ENCODE data around the gene SEC22C. TPM values are rescaled to one million over a fixed set of nuclear protein-coding genes. Genes with fewer than 3 reads are reported as not detected.

The SEC22C gene
- polyA plus RNA-seq, 3 donors: 15.3 to 28.4 (median 27.4) TPM

DNA sequence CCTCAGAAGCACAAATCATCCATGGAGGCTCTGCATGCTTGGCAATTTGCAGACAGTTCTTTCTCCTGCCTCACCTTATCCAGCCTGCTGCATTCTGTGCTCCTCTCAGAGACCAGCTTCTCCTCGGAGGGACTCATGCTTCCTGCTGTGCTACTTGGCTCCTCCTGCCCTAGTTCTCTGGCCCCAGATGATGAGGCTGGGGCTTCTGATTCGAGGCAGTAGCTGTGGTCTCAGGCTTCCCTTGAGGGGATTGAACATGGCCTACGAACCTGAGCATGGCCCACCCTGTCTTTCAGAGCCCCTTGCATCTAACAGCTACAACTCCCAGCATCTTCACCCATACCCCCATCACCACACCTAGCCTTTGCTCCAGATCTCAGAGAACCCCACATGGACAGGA lies 72.7 kb downstream of the SEC22C start:
- H3K4me2 ChIP-seq (replicated peaks; ENCODE audit: extremely low read depth, low read length, poor library complexity, severe bottlenecking): no peak overlapping the region
- Mint-ChIP-seq H3K27me3 (ENCODE audit: low read depth in 3 of 3) (peaks cover 0 to 6% (median 2%) of the 10 kb centered on the region in 3 donors), H3K9me3 (no peaks in the 10 kb centered on the region), H3K36me3 (peaks cover 43 to 62% of the 10 kb centered on the region in 2 donors), H3K27ac (no peak overlapping the region), H3K4me3 (no peak overlapping the region), H3K4me1 (peaks cover 65% of the 10 kb centered on the region)
- H3K36me3 ChIP-seq (replicated peaks in 1 of 2; ENCODE audit: control insufficient read depth in 1 of 2, insufficient read depth in 2 of 2, low read length in 2 of 2): peaks cover 9 to 26% of the 10 kb centered on the region in 2 donors
- no peak overlapping the region for H3K27ac ChIP-seq (ENCODE audit: low read depth in 1 of 2, low read length in 2 of 2)
- no peaks in the 10 kb centered on the region for H3K27me3 ChIP-seq (ENCODE audit: control insufficient read depth in 2 of 2, insufficient read depth in 2 of 2, low read length in 2 of 2)
- no peak overlapping the region for H2AFZ ChIP-seq (ENCODE audit: insufficient read depth, low read depth, low read length, poor library complexity, severe bottlenecking)
- no peak for DNase-seq
- peaks cover 11% of the 10 kb centered on the region for H3K79me2 ChIP-seq (ENCODE audit: insufficient read depth, low read length)
- H3K9ac ChIP-seq (ENCODE audit: insufficient read depth, low read length, poor library complexity, severe bottlenecking): no peak overlapping the region
- peaks cover 73% of the 10 kb centered on the region for H4K20me1 ChIP-seq (ENCODE audit: insufficient read depth, low read length)
- 88% methylated on average over 3 of the region's 3 CpGs for WGBS (ENCODE audit: insufficient coverage)
- intact Hi-C loops (cut with micrococcal nuclease): no loop called here
- peaks cover 60 to 71% of the 10 kb centered on the region in 2 donors for H3K4me1 ChIP-seq (ENCODE audit: control insufficient read depth in 1 of 2, insufficient read depth in 2 of 2, low read length in 2 of 2)
- H3K4me3 ChIP-seq (replicated peaks in 1 of 3; ENCODE audit: low read depth in 2 of 3, low read length in 3 of 3): no peak overlapping the region
- TF ChIP-seq, protein P1, sequence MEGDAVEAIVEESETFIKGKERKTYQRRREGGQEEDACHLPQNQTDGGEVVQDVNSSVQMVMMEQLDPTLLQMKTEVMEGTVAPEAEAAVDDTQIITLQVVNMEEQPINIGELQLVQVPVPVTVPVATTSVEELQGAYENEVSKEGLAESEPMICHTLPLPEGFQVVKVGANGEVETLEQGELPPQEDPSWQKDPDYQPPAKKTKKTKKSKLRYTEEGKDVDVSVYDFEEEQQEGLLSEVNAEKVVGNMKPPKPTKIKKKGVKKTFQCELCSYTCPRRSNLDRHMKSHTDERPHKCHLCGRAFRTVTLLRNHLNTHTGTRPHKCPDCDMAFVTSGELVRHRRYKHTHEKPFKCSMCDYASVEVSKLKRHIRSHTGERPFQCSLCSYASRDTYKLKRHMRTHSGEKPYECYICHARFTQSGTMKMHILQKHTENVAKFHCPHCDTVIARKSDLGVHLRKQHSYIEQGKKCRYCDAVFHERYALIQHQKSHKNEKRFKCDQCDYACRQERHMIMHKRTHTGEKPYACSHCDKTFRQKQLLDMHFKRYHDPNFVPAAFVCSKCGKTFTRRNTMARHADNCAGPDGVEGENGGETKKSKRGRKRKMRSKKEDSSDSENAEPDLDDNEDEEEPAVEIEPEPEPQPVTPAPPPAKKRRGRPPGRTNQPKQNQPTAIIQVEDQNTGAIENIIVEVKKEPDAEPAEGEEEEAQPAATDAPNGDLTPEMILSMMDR (IDR thresholded peaks at IDR 0.05): no peak
- H3K9me3 ChIP-seq (replicated peaks in 1 of 2; ENCODE audit: control insufficient read depth in 1 of 2, insufficient read depth in 1 of 2, low read length in 2 of 2): no peaks in the 10 kb centered on the region

- no peak overlapping the region for H3K4me3 ChIP-seq (replicated peaks in 1 of 3; ENCODE audit: low read depth in 2 of 3, low read length in 3 of 3)
- TF ChIP-seq, protein P1 (IDR thresholded peaks at IDR 0.05): no peak
- H4K20me1 ChIP-seq (ENCODE audit: insufficient read depth, low read length): peaks cover 78% of the 10 kb centered on the region
- H3K36me3 ChIP-seq (replicated peaks in 1 of 2; ENCODE audit: control insufficient read depth in 1 of 2, insufficient read depth in 2 of 2, low read length in 2 of 2): peaks cover 3 to 20% of the 10 kb centered on the region in 2 donors
- H3K27ac Mint-ChIP-seq: no peak overlapping the region
- no CpG with 5 or more reads among the region's 4 CpGs for WGBS (ENCODE audit: insufficient coverage)
- H2AFZ ChIP-seq (ENCODE audit: insufficient read depth, low read depth, low read length, poor library complexity, severe bottlenecking): no peak overlapping the region
- H3K27me3 Mint-ChIP-seq (ENCODE audit: low read depth in 3 of 3): peaks cover 0 to 6% (median 2%) of the 10 kb centered on the region in 3 donors
- intact Hi-C loops (cut with micrococcal nuclease): no loop called here
- H3K79me2 ChIP-seq (ENCODE audit: insufficient read depth, low read length): peaks cover 17% of the 10 kb centered on the region
- H3K4me2 ChIP-seq (replicated peaks; ENCODE audit: extremely low read depth, low read length, poor library complexity, severe bottlenecking): no peak overlapping the region
- peaks cover 71% of the 10 kb centered on the region for H3K4me1 Mint-ChIP-seq
- peaks cover 65 to 76% of the 10 kb centered on the region in 2 donors for H3K4me1 ChIP-seq (ENCODE audit: control insufficient read depth in 1 of 2, insufficient read depth in 2 of 2, low read length in 2 of 2)
- H3K9me3 ChIP-seq (replicated peaks in 1 of 2; ENCODE audit: control insufficient read depth in 1 of 2, insufficient read depth in 1 of 2, low read length in 2 of 2): no peaks in the 10 kb centered on the region
- no peak for DNase-seq
- no peak overlapping the region for H3K9ac ChIP-seq (ENCODE audit: insufficient read depth, low read length, poor library complexity, severe bottlenecking)
- H3K4me3 Mint-ChIP-seq: no peak overlapping the region
- H3K9me3 Mint-ChIP-seq: no peaks in the 10 kb centered on the region
- peaks cover 38 to 62% of the 10 kb centered on the region in 2 donors for H3K36me3 Mint-ChIP-seq
- no peaks in the 10 kb centered on the region for H3K27me3 ChIP-seq (ENCODE audit: control insufficient read depth in 2 of 2, insufficient read depth in 2 of 2, low read length in 2 of 2)
- no peak overlapping the region for H3K27ac ChIP-seq (ENCODE audit: low read depth in 1 of 2, low read length in 2 of 2)
Observed at GRCh38 chr3:42508562-42508961, 73.2 kb downstream of the SEC22C start.
